GM12874 (cell line): ENCODE data around the gene BEST2.

ENCODE experiments used
- CTCF ChIP-seq: IDR thresholded peaks from 2 replicates; pipeline ENCODE4 v1.5.1; 2011; ENCODE audit warnings: low read depth, mild to moderate bottlenecking, control low read depth, low read length, moderate library complexity; ENCODE audit not compliant: insufficient read depth

BEST2 gene

GRCh38 chr19:12715102-12715501, 36.5 kb upstream of the BEST2 start:
- no peak for TF ChIP-seq CTCF

- no peak for TF ChIP-seq CTCF
These were observed 35.7 kb upstream of the BEST2 start for GRCh38 chr19:12715929-12716328.

GRCh38 chr19:12720296-12720695, 31.3 kb upstream of the BEST2 start:
- TF ChIP-seq CTCF = no peak

GRCh38 chr19:12720851-12721655, 30.5 kb upstream of the BEST2 start:
- no peak for TF ChIP-seq CTCF

GRCh38 chr19:12721656-12722565, 29.7 kb upstream of the BEST2 start:
- TF ChIP-seq CTCF = no peak

- no peak for TF ChIP-seq CTCF
These were observed 28.8 kb upstream of the BEST2 start for GRCh38 chr19:12722566-12723380.

GRCh38 chr19:12723381-12723640, 28.3 kb upstream of the BEST2 start:
- no peak for TF ChIP-seq CTCF
